ENCODE measurements around the gene DEFB118. TPM values are rescaled to one million over a fixed set of nuclear protein-coding genes. Genes with fewer than 3 reads are reported as not detected.
"Not testable (repeated sequence)": the region's sequence is repeated elsewhere in the genome, so short reads cannot be mapped to it uniquely, and the experiment has no call there.

The DEFB118 gene
- total RNA-seq, 1 donor from 2014 or later, result not detected

- no peak overlapping the region for H3K27ac Mint-ChIP-seq (ENCODE audit: unreplicated experiment)
- no peaks in the 10 kb centered on the region for H3K4me1 Mint-ChIP-seq (ENCODE audit: low read depth)
- H3K4me3 Mint-ChIP-seq (ENCODE audit: unreplicated experiment), result no peak overlapping the region
- peaks cover 20% of the 10 kb centered on the region for H3K9me3 Mint-ChIP-seq (ENCODE audit: low read depth)
- TF ChIP-seq, protein P1, sequence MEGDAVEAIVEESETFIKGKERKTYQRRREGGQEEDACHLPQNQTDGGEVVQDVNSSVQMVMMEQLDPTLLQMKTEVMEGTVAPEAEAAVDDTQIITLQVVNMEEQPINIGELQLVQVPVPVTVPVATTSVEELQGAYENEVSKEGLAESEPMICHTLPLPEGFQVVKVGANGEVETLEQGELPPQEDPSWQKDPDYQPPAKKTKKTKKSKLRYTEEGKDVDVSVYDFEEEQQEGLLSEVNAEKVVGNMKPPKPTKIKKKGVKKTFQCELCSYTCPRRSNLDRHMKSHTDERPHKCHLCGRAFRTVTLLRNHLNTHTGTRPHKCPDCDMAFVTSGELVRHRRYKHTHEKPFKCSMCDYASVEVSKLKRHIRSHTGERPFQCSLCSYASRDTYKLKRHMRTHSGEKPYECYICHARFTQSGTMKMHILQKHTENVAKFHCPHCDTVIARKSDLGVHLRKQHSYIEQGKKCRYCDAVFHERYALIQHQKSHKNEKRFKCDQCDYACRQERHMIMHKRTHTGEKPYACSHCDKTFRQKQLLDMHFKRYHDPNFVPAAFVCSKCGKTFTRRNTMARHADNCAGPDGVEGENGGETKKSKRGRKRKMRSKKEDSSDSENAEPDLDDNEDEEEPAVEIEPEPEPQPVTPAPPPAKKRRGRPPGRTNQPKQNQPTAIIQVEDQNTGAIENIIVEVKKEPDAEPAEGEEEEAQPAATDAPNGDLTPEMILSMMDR (IDR thresholded peaks at IDR 0.05), result no peak
- no peak for DNase-seq (ENCODE audit: low spot score)
- no peaks in the 10 kb centered on the region for H3K36me3 Mint-ChIP-seq (ENCODE audit: low read depth)
- no peaks in the 10 kb centered on the region for H3K27me3 Mint-ChIP-seq (ENCODE audit: low read depth)
Measured at GRCh38 chr20:31363295-31363694, 5.1 kb upstream of the DEFB118 start.

GRCh38 chr20:31364272-31364671 lies 4.1 kb upstream of the DEFB118 start:
- not testable (repeated sequence) for H3K27ac Mint-ChIP-seq (ENCODE audit: unreplicated experiment); H3K4me1 Mint-ChIP-seq (ENCODE audit: low read depth); DNase-seq (ENCODE audit: low spot score); H3K27me3 Mint-ChIP-seq (ENCODE audit: low read depth); H3K36me3 Mint-ChIP-seq (ENCODE audit: low read depth); H3K4me3 Mint-ChIP-seq (ENCODE audit: unreplicated experiment)
- H3K9me3 Mint-ChIP-seq (ENCODE audit: low read depth), result peaks cover 17% of the 10 kb centered on the region

DNA sequence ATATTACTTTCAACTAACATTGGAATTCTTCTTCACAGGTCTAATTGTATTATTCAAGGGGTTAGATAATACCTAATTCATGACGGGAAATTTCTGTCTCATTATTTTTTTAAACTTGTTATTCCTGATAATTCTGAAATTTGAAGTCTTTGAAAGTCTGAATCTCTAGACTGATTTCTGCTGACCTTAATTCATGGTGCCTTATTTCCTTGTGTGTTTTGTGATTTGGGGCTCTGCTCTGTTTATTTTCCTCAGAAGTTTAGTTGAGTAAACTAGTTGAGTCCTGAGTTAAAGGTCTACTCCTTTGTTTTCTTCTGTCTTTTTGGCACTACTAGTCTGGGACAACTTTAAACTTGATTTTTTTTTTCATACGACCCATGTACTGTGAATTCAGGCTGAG lies 5.9 kb downstream of the DEFB118 start:
- Mint-ChIP-seq H3K36me3 (ENCODE audit: low read depth) (peaks cover 4% of the 10 kb centered on the region), H3K9me3 (ENCODE audit: low read depth) (peaks cover 16% of the 10 kb centered on the region), H3K27me3 (ENCODE audit: low read depth) (peaks cover 8% of the 10 kb centered on the region), H3K4me1 (ENCODE audit: low read depth) (no peaks in the 10 kb centered on the region), H3K4me3 (ENCODE audit: unreplicated experiment) (no peak overlapping the region), H3K27ac (ENCODE audit: unreplicated experiment) (no peak overlapping the region)
- TF ChIP-seq, protein P1 (IDR thresholded peaks at IDR 0.05), result no peak
- no peak for DNase-seq (ENCODE audit: low spot score)

DNA sequence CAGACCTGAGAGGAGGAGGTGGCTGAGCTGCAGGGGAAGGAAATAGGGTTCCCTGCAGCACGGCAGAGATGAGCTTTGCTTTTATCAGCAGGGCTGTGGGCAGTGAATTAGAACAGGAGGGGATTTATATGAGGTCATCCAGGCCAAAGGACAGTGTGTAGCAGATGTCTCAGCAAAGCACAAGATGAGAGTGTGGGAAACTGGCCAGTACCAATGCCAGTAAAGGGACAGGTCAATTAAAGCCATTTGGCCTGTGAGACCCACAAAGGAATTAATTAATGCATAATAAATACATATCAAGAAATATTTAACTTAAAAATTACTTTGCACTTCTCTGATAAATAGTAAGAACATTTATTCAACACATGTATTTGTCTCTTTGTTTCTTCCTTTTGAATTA lies 22.1 kb downstream of the DEFB118 start, which contains the start of gene DEFB119:
TSS of gene DEFB119 (minus strand) at position 101 of the 400 bp plus-strand sequence. CDS start 107 bp downstream, outside the sequence.
- H3K9me3 Mint-ChIP-seq (ENCODE audit: low read depth), result peaks cover 6% of the 10 kb centered on the region
- TF ChIP-seq, protein P1 (IDR thresholded peaks at IDR 0.05), result no peak
- H3K27ac Mint-ChIP-seq (ENCODE audit: unreplicated experiment), result no peak within 1 kb of the TSS
- H3K4me3 Mint-ChIP-seq (ENCODE audit: unreplicated experiment), result no peak within 1 kb of the TSS
- H3K36me3 Mint-ChIP-seq (ENCODE audit: low read depth), result no peaks in the 10 kb centered on the region
- no peak for DNase-seq (ENCODE audit: low spot score)
- peaks cover 16% of the 10 kb centered on the region for H3K27me3 Mint-ChIP-seq (ENCODE audit: low read depth)
- H3K4me1 Mint-ChIP-seq (ENCODE audit: low read depth), result no peaks in the 10 kb centered on the region

GRCh38 chr20:31392836-31393235 lies 24.4 kb downstream of the DEFB118 start:
- no peaks in the 10 kb centered on the region for H3K36me3 Mint-ChIP-seq (ENCODE audit: low read depth)
- H3K27ac Mint-ChIP-seq (ENCODE audit: unreplicated experiment), result no peak overlapping the region
- TF ChIP-seq, protein P1 (IDR thresholded peaks at IDR 0.05), result no peak
- DNase-seq (ENCODE audit: low spot score), result no peak
- H3K27me3 Mint-ChIP-seq (ENCODE audit: low read depth), result peaks cover 14% of the 10 kb centered on the region
- H3K4me3 Mint-ChIP-seq (ENCODE audit: unreplicated experiment), result no peak overlapping the region
- H3K4me1 Mint-ChIP-seq (ENCODE audit: low read depth), result no peaks in the 10 kb centered on the region
- H3K9me3 Mint-ChIP-seq (ENCODE audit: low read depth), result peaks cover 3% of the 10 kb centered on the region

GRCh38 chr20:31394900-31395299 lies 26.5 kb downstream of the DEFB118 start:
- Mint-ChIP-seq H3K27me3 (ENCODE audit: low read depth) (peaks cover 9% of the 10 kb centered on the region), H3K9me3 (ENCODE audit: low read depth) (peaks cover 3% of the 10 kb centered on the region), H3K4me1 (ENCODE audit: low read depth) (no peaks in the 10 kb centered on the region), H3K36me3 (ENCODE audit: low read depth) (no peaks in the 10 kb centered on the region), H3K27ac (ENCODE audit: unreplicated experiment) (no peak overlapping the region), H3K4me3 (ENCODE audit: unreplicated experiment) (no peak overlapping the region)
- TF ChIP-seq, protein P1 (IDR thresholded peaks at IDR 0.05), result no peak
- no peak for DNase-seq (ENCODE audit: low spot score)
